B cell (primary cell): ENCODE results near the gene SLC24A3. TPM values are rescaled to one million over a fixed set of nuclear protein-coding genes. Genes with fewer than 3 reads are reported as not detected.

ENCODE experiments used
- ATAC-seq: fragments of 200-7000 bp; cut with Tn5 transposase; one replicate; pipeline ENCODE4 v1.10.0; 2021; ENCODE audit warnings: low read depth, mild to moderate bottlenecking, moderate number of reproducible peaks, moderate library complexity
- CTCF ChIA-PET: fragments of 350-600 bp; sonication (Branson Sonifier 250); formaldehyde crosslinking; loops from one replicate; lab custom pipeline; 2021; ENCODE audit warnings: antibody characterized with exemption, inconsistent platforms; lab: Charles Lee
- POLR2A ChIA-PET: fragments of 350-600 bp; sonication (Branson Sonifier 250); formaldehyde crosslinking; loops from one replicate; lab custom pipeline; 2021; ENCODE audit warnings: antibody characterized with exemption; lab: Charles Lee
- DNase-seq: peaks from one replicate; pipeline ENCODE4 v3.0.0; 2013
- H2AFZ ChIP-seq: 2 replicates; pipeline ENCODE4 v1.6.1; 2012; ENCODE audit warnings: mild to moderate bottlenecking, low read depth, low read length; ENCODE audit not compliant: insufficient read depth, poor library complexity, severe bottlenecking
- H3K27ac ChIP-seq, 2 donors: 1 replicate in 1 of 2; 2 replicates in 1 of 2; pipeline ENCODE4 v1.5.1; 2012 to 2013; ENCODE audit warnings: low read length in 2 of 2, mild to moderate bottlenecking in 2 of 2, moderate library complexity in 1 of 2
- H3K27me3 ChIP-seq, 4 experiments: fragments of 200-600 bp in 1 of 4; sonication (generic) in 1 of 4; replicated peaks in 1 of 4; 1 replicate in 2 of 4; 2 replicates in 2 of 4; pipeline versions ENCODE4 v1.6.1 to v1.7.0; 2013 to 2016; ENCODE audit warnings: low read length in 3 of 4, mild to moderate bottlenecking in 2 of 4, mixed read lengths in 1 of 4, moderate library complexity in 1 of 4; ENCODE audit not compliant: insufficient read depth in 4 of 4, control insufficient read depth in 3 of 4; ENCODE audit errors: control extremely low read depth in 1 of 4
- H3K36me3 ChIP-seq, 2 experiments: replicated peaks in 1 of 2; 1 replicate in 1 of 2; 2 replicates in 1 of 2; pipeline versions ENCODE4 v1.6.1 to v1.7.1; 2013; ENCODE audit warnings: low read length in 1 of 2; ENCODE audit not compliant: insufficient read depth in 2 of 2, control insufficient read depth in 1 of 2; ENCODE audit errors: control extremely low read depth in 1 of 2, extremely low read depth in 1 of 2
- H3K4me1 ChIP-seq, 2 donors: fragments of 200-600 bp in 1 of 2; sonication (generic) in 1 of 2; 1 replicate in 1 of 2; 2 replicates in 1 of 2; pipeline versions ENCODE4 v1.5.1 to v1.6.1; 2013 to 2017; ENCODE audit warnings: low read length in 2 of 2; ENCODE audit not compliant: control insufficient read depth in 2 of 2, insufficient read depth in 2 of 2
- H3K4me2 ChIP-seq: replicated peaks from 2 replicates; pipeline ENCODE3; 2012; ENCODE audit warnings: mild to moderate bottlenecking, low read depth, low read length; ENCODE audit not compliant: poor library complexity, severe bottlenecking
- H3K4me3 ChIP-seq, 5 experiments: fragments of 200-600 bp in 1 of 5; sonication (generic) in 1 of 5; 1 replicate in 3 of 5; 2 replicates in 2 of 5; pipeline versions ENCODE4 v1.5.1 to v1.7.0; 2011 to 2016; ENCODE audit warnings: low read length in 4 of 5, mild to moderate bottlenecking in 4 of 5, low read depth in 2 of 5, control low read depth in 1 of 5, moderate library complexity in 1 of 5; ENCODE audit not compliant: insufficient read depth in 1 of 5; ENCODE audit errors: control extremely low read depth in 1 of 5, extremely low read depth in 1 of 5
- H3K79me2 ChIP-seq: fragments of 200-600 bp; sonication (generic); one replicate; pipeline ENCODE4 v1.6.0; 2016; ENCODE audit warnings: low read length; ENCODE audit not compliant: control insufficient read depth, insufficient read depth
- H3K9ac ChIP-seq: fragments of 200-600 bp; sonication (generic); 2 replicates; pipeline ENCODE4 v1.6.1; 2017; ENCODE audit warnings: mild to moderate bottlenecking, low read length, moderate library complexity
- H3K9me3 ChIP-seq, 3 donors: one replicate each; pipeline versions ENCODE4 v1.6.1 to v1.7.1; 2013; ENCODE audit warnings: low read length in 2 of 3; ENCODE audit not compliant: control insufficient read depth in 2 of 3, insufficient read depth in 1 of 3; ENCODE audit errors: control extremely low read depth in 1 of 3
- H4K20me1 ChIP-seq: 2 replicates; pipeline ENCODE4 v1.6.0; 2012; ENCODE audit warnings: mild to moderate bottlenecking, low read length; ENCODE audit not compliant: insufficient read depth, control insufficient read depth, poor library complexity, severe bottlenecking
- H3K27ac Mint-ChIP-seq: one replicate; pipeline ENCODE4 v1.8.0; 2021; ENCODE audit warnings: mixed read lengths
- H3K27me3 Mint-ChIP-seq: one replicate; pipeline ENCODE4 v1.8.0; 2021; ENCODE audit warnings: mixed read lengths
- H3K4me1 Mint-ChIP-seq: one replicate; pipeline ENCODE4 v1.8.0; 2021; ENCODE audit warnings: mixed read lengths
- H3K4me3 Mint-ChIP-seq: one replicate; pipeline ENCODE4 v1.8.0; 2021; ENCODE audit warnings: mixed read lengths
- H3K9me3 Mint-ChIP-seq: one replicate; pipeline ENCODE4 v1.8.0; 2022; ENCODE audit warnings: mixed read lengths; ENCODE audit not compliant: insufficient read depth
- EZH2 ChIP-seq: IDR thresholded peaks from 2 replicates; pipeline ENCODE4 v1.6.1; 2012; ENCODE audit warnings: borderline replicate concordance, low read depth, mild to moderate bottlenecking, moderate library complexity, low read length; ENCODE audit not compliant: insufficient read depth, poor library complexity, severe bottlenecking
- WGBS: methylation state at CpG from one replicate; pipeline ENCODE4 v1.1.5; 2013; ENCODE audit warnings: missing lambda C conversion rate; ENCODE audit not compliant: insufficient coverage; 5-methylcytosine and 5-hydroxymethylcytosine counted together
- intact Hi-C: fragments of 100-400 bp; cut with micrococcal nuclease; formaldehyde crosslinking; loops from one replicate; pipeline ENCODE4 v1.10.0; 2022
- polyA plus RNA-seq: library from polyadenylated mRNA; depleted of rRNA; stranded (reverse); fragments of >200 nt; gene quantifications from 2 replicates; pipeline ENCODE4 v1.2.3, GENCODE V29; 2012
- total RNA-seq, 2 donors: library from RNA; stranded (reverse); fragments of 120-200 nt in 1 of 2; gene quantifications; 1 replicate in 1 of 2; 2 replicates in 1 of 2; pipeline versions ENCODE4 v1.2.3 to v1.2.4, GENCODE V29; 2013 to 2022
- TF ChIP-seq, protein P1 (sequence below): fragments of 200-600 bp; IDR thresholded peaks from one replicate; pipeline ENCODE4 v1.8.0; 2022; ENCODE audit warnings: antibody characterized with exemption, mild to moderate bottlenecking

The SLC24A3 gene
- total and polyA plus RNA-seq, 2 donors (not counting 1 experiment from before 2014, with no cell fraction given): not detected

DNA sequence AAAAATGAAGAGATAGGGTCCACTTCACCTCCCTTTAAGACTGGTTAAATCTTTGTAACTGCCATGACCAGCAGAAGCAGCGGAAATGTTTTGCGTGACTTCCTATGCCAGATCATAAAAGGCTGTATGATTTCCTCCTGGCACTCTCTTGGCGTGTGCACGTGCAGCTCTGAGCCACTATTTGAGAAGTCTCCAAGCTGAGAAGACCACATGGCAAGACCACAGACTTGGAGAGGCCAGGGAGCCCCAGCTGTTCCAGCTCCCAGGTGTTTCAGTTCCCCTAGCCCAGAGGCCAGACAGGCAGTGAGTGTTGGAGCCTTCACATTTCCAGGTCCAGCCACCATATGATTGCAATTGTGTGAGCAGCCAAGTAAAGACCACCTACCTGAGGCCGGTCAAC, 286.3 kb downstream of the SLC24A3 start:
- Histone ChIP-seq H3K36me3 (no peaks in the 10 kb centered on the region), H3K9me3 (no peaks in the 10 kb centered on the region), H3K27me3 (no peaks in the 10 kb centered on the region), H3K4me1 (no peaks in the 10 kb centered on the region), H2AFZ (no peak overlapping the region), H3K79me2 (no peaks in the 10 kb centered on the region), H4K20me1 (no peaks in the 10 kb centered on the region), H3K4me2 (no peak overlapping the region), H3K9ac (no peak overlapping the region), H3K4me3 (no peak overlapping the region), H3K27ac (no peak overlapping the region)
- no peaks in the 10 kb centered on the region for H3K4me1 Mint-ChIP-seq
- 1% methylated on average over 4 of the region's 5 CpGs for WGBS
- TF ChIP-seq, protein P1, sequence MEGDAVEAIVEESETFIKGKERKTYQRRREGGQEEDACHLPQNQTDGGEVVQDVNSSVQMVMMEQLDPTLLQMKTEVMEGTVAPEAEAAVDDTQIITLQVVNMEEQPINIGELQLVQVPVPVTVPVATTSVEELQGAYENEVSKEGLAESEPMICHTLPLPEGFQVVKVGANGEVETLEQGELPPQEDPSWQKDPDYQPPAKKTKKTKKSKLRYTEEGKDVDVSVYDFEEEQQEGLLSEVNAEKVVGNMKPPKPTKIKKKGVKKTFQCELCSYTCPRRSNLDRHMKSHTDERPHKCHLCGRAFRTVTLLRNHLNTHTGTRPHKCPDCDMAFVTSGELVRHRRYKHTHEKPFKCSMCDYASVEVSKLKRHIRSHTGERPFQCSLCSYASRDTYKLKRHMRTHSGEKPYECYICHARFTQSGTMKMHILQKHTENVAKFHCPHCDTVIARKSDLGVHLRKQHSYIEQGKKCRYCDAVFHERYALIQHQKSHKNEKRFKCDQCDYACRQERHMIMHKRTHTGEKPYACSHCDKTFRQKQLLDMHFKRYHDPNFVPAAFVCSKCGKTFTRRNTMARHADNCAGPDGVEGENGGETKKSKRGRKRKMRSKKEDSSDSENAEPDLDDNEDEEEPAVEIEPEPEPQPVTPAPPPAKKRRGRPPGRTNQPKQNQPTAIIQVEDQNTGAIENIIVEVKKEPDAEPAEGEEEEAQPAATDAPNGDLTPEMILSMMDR: no peak
- no peak for TF ChIP-seq EZH2
- H3K27ac Mint-ChIP-seq: no peak overlapping the region
- CTCF ChIA-PET: no interaction called here
- H3K9me3 Mint-ChIP-seq: no peaks in the 10 kb centered on the region
- H3K4me3 Mint-ChIP-seq: no peak overlapping the region
- ATAC-seq: no peak
- intact Hi-C loops: no loop called here
- peaks cover 5% of the 10 kb centered on the region for H3K27me3 Mint-ChIP-seq
- DNase-seq: no peak
- POLR2A ChIA-PET: no interaction called here

DNA sequence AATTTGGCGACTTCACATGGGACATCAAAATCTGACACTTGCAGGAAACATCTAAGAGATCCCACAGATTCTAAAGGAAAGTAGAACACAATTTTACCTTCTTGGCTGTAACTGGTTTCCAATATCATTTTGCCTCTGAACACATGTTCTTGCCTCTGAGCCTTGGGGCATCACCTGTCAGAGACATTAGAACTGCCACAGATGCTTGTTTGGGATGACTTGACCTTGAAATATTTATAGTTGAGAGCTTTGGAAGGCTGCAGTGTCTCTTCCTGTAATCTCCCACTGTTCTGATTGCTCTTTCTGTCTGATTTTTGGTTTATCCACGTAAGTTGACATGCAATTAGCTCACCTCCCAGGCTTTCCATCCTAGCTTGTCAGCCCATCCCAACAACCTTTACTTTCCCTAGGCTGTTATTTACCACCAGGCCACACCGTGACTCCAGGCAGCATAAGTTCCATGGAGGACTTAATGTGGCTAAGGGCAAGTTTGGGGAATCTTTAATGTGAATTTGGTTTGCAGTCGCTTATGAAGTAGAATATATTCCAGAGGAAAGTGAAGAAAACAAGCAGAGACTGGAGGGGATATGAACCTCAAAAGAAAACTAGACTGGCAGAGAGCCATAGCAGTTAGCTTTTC, 289.2 kb downstream of the SLC24A3 start:
- H3K27me3 ChIP-seq: no peaks in the 10 kb centered on the region
- Mint-ChIP-seq H3K4me3 (no peak overlapping the region), H3K27ac (no peak overlapping the region), H3K4me1 (no peaks in the 10 kb centered on the region), H3K27me3 (peaks cover 8% of the 10 kb centered on the region), H3K9me3 (no peaks in the 10 kb centered on the region)
- ChIA-PET CTCF (no interaction called here), POLR2A (no interaction called here)
- TF ChIP-seq, protein P1: no peak
- TF ChIP-seq EZH2: no peak
- no peak for ATAC-seq
- H2AFZ ChIP-seq: no peak overlapping the region
- DNase-seq: no peak
- no peaks in the 10 kb centered on the region for H3K9me3 ChIP-seq
- H3K4me3 ChIP-seq: no peak overlapping the region
- no peaks in the 10 kb centered on the region for H4K20me1 ChIP-seq
- H3K79me2 ChIP-seq: no peaks in the 10 kb centered on the region
- H3K4me2 ChIP-seq: no peak overlapping the region
- no peak overlapping the region for H3K9ac ChIP-seq
- intact Hi-C loops: no loop called here
- H3K36me3 ChIP-seq: no peaks in the 10 kb centered on the region
- H3K27ac ChIP-seq: no peak overlapping the region
- no peaks in the 10 kb centered on the region for H3K4me1 ChIP-seq
- 100% methylated on average over 2 of the region's 4 CpGs for WGBS
